K562 (cell line): ENCODE data around the gene MFSD8. TPM values are rescaled to one million over a fixed set of nuclear protein-coding genes. Genes with fewer than 3 reads are reported as not detected.

Experiments
- AFF4 ChIP-seq: sonication (generic); formaldehyde crosslinking; IDR thresholded peaks from 2 replicates; pipeline ENCODE4 v1.8.0; 2023; ENCODE audit warnings: mild to moderate bottlenecking, missing genetic modification reagents
- CHD2 ChIP-seq: IDR thresholded peaks from 2 replicates; pipeline ENCODE4 v1.6.1; 2011; ENCODE audit warnings: low read depth, low read length
- REST ChIP-seq, 2 experiments: fragments of 450-650 bp; formaldehyde crosslinking in 1 of 2; IDR thresholded peaks; 2 replicates each; pipeline versions ENCODE4 v1.4.0 to v1.6.1; 2014 to 2020; ENCODE audit warnings: mild to moderate bottlenecking in 2 of 2, borderline replicate concordance in 1 of 2, low read depth in 1 of 2
- SMAD4 ChIP-seq: fragments of 250-450 bp; sonication (Bioruptor Pico); conservative IDR thresholded peaks from 2 replicates; pipeline ENCODE4 v1.8.0; 2021; ENCODE audit warnings: inconsistent platforms, mild to moderate bottlenecking, moderate library complexity
- ZNF318 ChIP-seq, 2 experiments: fragments of 450-650 bp; IDR thresholded peaks; 2 replicates each; pipeline ENCODE4 v1.6.1; 2016; ENCODE audit warnings: mild to moderate bottlenecking in 2 of 2, borderline replicate concordance in 1 of 2, low read depth in 1 of 2, moderate library complexity in 1 of 2
- polyA plus RNA-seq, 8 experiments: library from polyadenylated mRNA; depleted of rRNA in 4 of 8; stranded (reverse) in 5 of 8; unstranded in 3 of 8; fragments of >200 nt; fragmentation: Nextera tagmentation in 2 of 8; fragmentation: Illumina TruSeq in 1 of 8; extraction: Ambion mirVana in 2 of 8; extraction: Trizol in 1 of 8; gene quantifications; 2 replicates each; pipeline versions ENCODE4 v1.2.1 to v1.2.3, GENCODE V29; 2011 to 2014; ENCODE audit warnings: inconsistent platforms in 1 of 8, missing spikeins in 1 of 8
- total RNA-seq, 7 experiments: library from RNA; depleted of rRNA in 6 of 7; stranded (reverse); fragments of >200 nt in 6 of 7; fragmentation: Illumina TruSeq in 2 of 7; extraction: Trizol in 2 of 7; gene quantifications; 2 replicates each; pipeline versions ENCODE4 v1.2.1 to v1.2.3, GENCODE V29; 2011 to 2021; ENCODE audit warnings: low replicate concordance in 1 of 7

MFSD8 gene
- total and polyA plus RNA-seq, 9 of the 15 experiments (the other 6 are each of a cell fraction or from before 2014, with no cell fraction given) = 7.0 to 27.2 (median 18.7) TPM

GRCh38 chr4:127965062-127965802 lies at the start of gene MFSD8, which contains the start of gene ABHD18 (continued):
- TF ChIP-seq REST (IDR thresholded peaks at IDR 0.05; ENCODE audit: borderline replicate concordance) (peak; percentile 57), REST (CRISPR knock-in tag; IDR thresholded peaks at IDR 0.05; ENCODE audit: low read depth) (no peak; the same call in 1 of the 2 replicates), ZNF318 (IDR thresholded peaks at IDR 0.05; ENCODE audit: borderline replicate concordance in 1 of 2, low read depth in 1 of 2) (no peak), SMAD4 (CRISPR knock-in tag) (peak; percentile 72), CHD2 (peak; percentile 99), AFF4 (CRISPR knock-in tag) (peak; percentile 94)
